ENCODE data around the gene SLC15A3. TPM values are rescaled to one million over a fixed set of nuclear protein-coding genes. Genes with fewer than 3 reads are reported as not detected.

SLC15A3 gene
- total RNA-seq, 4 donors from 2014 or later = 8.1 to 18.9 (median 12.6) TPM

GRCh38 chr11:60930394-60930793 is 21.6 kb downstream of the SLC15A3 start:
- Histone ChIP-seq H3K9me3 (no peaks in the 10 kb centered on the region), H3K36me3 (no peaks in the 10 kb centered on the region), H3K4me3 (no peak overlapping the region), H3K27me3 (peaks cover 10% of the 10 kb centered on the region), H3K4me1 (peaks cover 0 to 1% (median under 1%) of the 10 kb centered on the region in 4 donors), H3K27ac (no peak overlapping the region)
- intact Hi-C loops (cut with DNase I; ENCODE audit: low total_unique reads) (no loop called here), in situ Hi-C loops (cut with MboI; ENCODE audit: low pct_ligation_motif_present in 1 of 4, low pct_unique_long_range_greater_than_20kb in 1 of 4, low sequenced_read_pairs in 3 of 4) (no loop called here)
- DNase-seq = no peak
- 90% methylated on average over 4 of the region's 4 CpGs; no CpG with 5 or more reads in 1 of the 2 donors for WGBS, 2 donors (ENCODE audit: low coverage in 1 of 2)
- TF ChIP-seq POLR2A (IDR thresholded peaks at IDR 0.05) = no peak
- no peak for TF ChIP-seq POLR2AphosphoS5 (IDR thresholded peaks at IDR 0.05)
- TF ChIP-seq CTCF (IDR thresholded peaks at IDR 0.05) = no peak
- no peak for TF ChIP-seq EP300 (IDR thresholded peaks at IDR 0.05; ENCODE audit: low read depth)

DNA sequence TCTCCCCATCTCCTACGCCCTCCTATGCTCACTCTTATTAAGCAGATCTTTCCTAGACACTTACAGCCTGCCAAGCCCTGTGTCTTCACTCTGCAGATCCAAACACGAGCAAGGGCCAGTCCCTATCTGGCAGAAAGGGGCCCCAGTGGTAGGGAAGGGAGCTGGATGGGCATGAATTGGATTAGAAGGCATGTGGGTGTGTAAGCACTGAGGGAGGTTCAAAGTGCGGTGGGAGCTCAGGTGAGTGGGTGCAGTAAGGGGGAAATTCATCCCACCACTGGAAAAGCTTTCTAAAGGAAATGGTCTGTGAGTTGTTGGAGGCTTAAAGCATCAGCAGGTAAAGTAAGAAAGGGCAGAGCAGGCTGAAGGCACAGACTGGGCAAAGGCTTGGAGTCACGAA is 22.2 kb downstream of the SLC15A3 start:
- Histone ChIP-seq H3K4me3 (no peak overlapping the region), H3K27ac (no peak overlapping the region), H3K9me3 (no peaks in the 10 kb centered on the region), H3K27me3 (peaks cover 17% of the 10 kb centered on the region), H3K36me3 (no peaks in the 10 kb centered on the region), H3K4me1 (peaks cover 5 to 8% (median 7%) of the 10 kb centered on the region in 4 donors)
- no peak for TF ChIP-seq POLR2AphosphoS5 (IDR thresholded peaks at IDR 0.05)
- no peak for TF ChIP-seq POLR2A (IDR thresholded peaks at IDR 0.05)
- TF ChIP-seq CTCF (IDR thresholded peaks at IDR 0.05) = no peak
- TF ChIP-seq EP300 (IDR thresholded peaks at IDR 0.05; ENCODE audit: low read depth) = no peak
- 76 to 89% methylated on average over 1 to 4 of the region's 4 CpGs for WGBS, 2 donors (ENCODE audit: low coverage in 1 of 2)
- intact Hi-C loops (cut with DNase I; ENCODE audit: low total_unique reads) = no loop called here
- in situ Hi-C loops (cut with MboI; ENCODE audit: low pct_ligation_motif_present in 1 of 4, low pct_unique_long_range_greater_than_20kb in 1 of 4, low sequenced_read_pairs in 3 of 4) = no loop called here
- DNase-seq = no peak

- in situ Hi-C loops (cut with MboI; ENCODE audit: low pct_ligation_motif_present in 1 of 4, low pct_unique_long_range_greater_than_20kb in 1 of 4, low sequenced_read_pairs in 3 of 4) = no loop called here
- DNase-seq = no peak
- peaks cover 14 to 19% (median 16%) of the 10 kb centered on the region in 4 donors for H3K4me1 ChIP-seq
- WGBS, 2 donors (ENCODE audit: low coverage in 1 of 2) = 87% methylated on average over 18 of the region's 20 CpGs; no CpG with 5 or more reads in 1 of the 2 donors
- peaks cover 26% of the 10 kb centered on the region for H3K27me3 ChIP-seq
- no peak overlapping the region for H3K4me3 ChIP-seq
- no peaks in the 10 kb centered on the region for H3K36me3 ChIP-seq
- no peak for TF ChIP-seq POLR2A (IDR thresholded peaks at IDR 0.05)
- TF ChIP-seq EP300 (IDR thresholded peaks at IDR 0.05; ENCODE audit: low read depth) = no peak
- TF ChIP-seq POLR2AphosphoS5 (IDR thresholded peaks at IDR 0.05) = no peak
- no peak for TF ChIP-seq CTCF (IDR thresholded peaks at IDR 0.05)
- intact Hi-C loops (cut with DNase I; ENCODE audit: low total_unique reads) = no loop called here
- H3K27ac ChIP-seq = no peak overlapping the region
- no peaks in the 10 kb centered on the region for H3K9me3 ChIP-seq
Observed at GRCh38 chr11:60928563-60929001, 23.4 kb downstream of the SLC15A3 start.

GRCh38 chr11:60927600-60927999 is 24.4 kb downstream of the SLC15A3 start:
- no peak for DNase-seq
- intact Hi-C loops (cut with DNase I; ENCODE audit: low total_unique reads) = no loop called here
- WGBS, 2 donors (ENCODE audit: low coverage in 1 of 2) = 60 to 76% methylated on average over 2 to 14 of the region's 16 CpGs
- no peak for TF ChIP-seq POLR2AphosphoS5 (IDR thresholded peaks at IDR 0.05)
- no peak for TF ChIP-seq EP300 (IDR thresholded peaks at IDR 0.05; ENCODE audit: low read depth)
- TF ChIP-seq POLR2A (IDR thresholded peaks at IDR 0.05) = no peak
- TF ChIP-seq CTCF (IDR thresholded peaks at IDR 0.05) = no peak
- Histone ChIP-seq H3K4me1 (peaks cover 14 to 19% (median 18%) of the 10 kb centered on the region in 4 donors), H3K27me3 (peaks cover 26% of the 10 kb centered on the region), H3K4me3 (no peak overlapping the region), H3K9me3 (no peaks in the 10 kb centered on the region), H3K27ac (no peak overlapping the region), H3K36me3 (peaks cover 0 to under 1% (median 0%) of the 10 kb centered on the region in 4 donors)
- in situ Hi-C loops (cut with MboI; ENCODE audit: low pct_ligation_motif_present in 1 of 4, low pct_unique_long_range_greater_than_20kb in 1 of 4, low sequenced_read_pairs in 3 of 4) = no loop called here
